ENCODE data around the gene NANOS3. TPM values are rescaled to one million over a fixed set of nuclear protein-coding genes. Genes with fewer than 3 reads are reported as not detected.
A peak's percentile ranks its signal among the peaks of the same experiment; 100 is the strongest.

NANOS3 gene
- total RNA-seq, 2 experiments from 2014 or later, result not detected

DNA sequence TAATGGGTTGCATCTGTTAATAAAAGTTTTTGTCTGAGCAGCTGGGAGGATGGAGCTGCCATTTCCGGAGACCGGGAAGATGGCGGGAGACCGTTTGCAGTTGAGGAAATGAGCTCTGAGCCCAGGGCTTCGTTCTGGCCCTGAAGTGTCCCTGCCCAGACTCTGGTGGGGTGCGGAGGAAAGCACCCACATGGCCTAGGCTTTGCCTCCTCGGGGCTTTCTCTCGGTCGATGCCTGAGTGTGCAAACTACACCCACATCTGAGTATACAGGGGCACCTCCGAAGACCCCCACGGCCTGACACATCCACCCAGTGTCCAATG lies 15.6 kb upstream of the NANOS3 start:
- CTCF ChIA-PET (ENCODE audit: unreplicated experiment), result no interaction called here
- Histone ChIP-seq H2AFZ (ENCODE audit: low read length) (peak overlapping the region; percentile 76; the same call in 1 of the 2 replicates), H3K27ac (ENCODE audit: low read depth, low read length, poor library complexity, severe bottlenecking) (no peak overlapping the region), H3K36me3 (ENCODE audit: insufficient read depth, low read length) (no peaks in the 10 kb centered on the region), H3K4me2 (ENCODE audit: low read length) (peak overlapping the region; percentile 81), H3K79me2 (ENCODE audit: insufficient read depth, low read depth, low read length) (no peaks in the 10 kb centered on the region), H4K20me1 (ENCODE audit: insufficient read depth, low read length) (no peaks in the 10 kb centered on the region), H3K4me1 (ENCODE audit: insufficient read depth, low read length, poor library complexity, severe bottlenecking) (peaks cover 13% of the 10 kb centered on the region), H3K9me2 (ENCODE audit: insufficient read depth, low read length) (no peaks in the 10 kb centered on the region), H3K4me3 (ENCODE audit: low read depth, low read length, poor library complexity, severe bottlenecking) (no peak overlapping the region), H3K9me3 (ENCODE audit: low read length) (no peaks in the 10 kb centered on the region)
- TF ChIP-seq EZH2phosphoT487 (IDR thresholded peaks at IDR 0.05; ENCODE audit: borderline replicate concordance, low read depth, low read length), result no peak
- no TSS peak for BruUV-seq (replicated peaks)
- intact Hi-C loops (cut with micrococcal nuclease; ENCODE audit: unreplicated experiment), result loop anchor here (5.0 kb wide), 1 partner anchor 584 kb away; no protein-coding TSS in a partner anchor
- no peak for DNase-seq (ENCODE audit: low spot score)
- POLR2A ChIA-PET, result interaction anchor here (1.8 kb wide), 1 partner anchor 9 kb away, joined by 7 read pairs; no protein-coding TSS in a partner anchor

DNA sequence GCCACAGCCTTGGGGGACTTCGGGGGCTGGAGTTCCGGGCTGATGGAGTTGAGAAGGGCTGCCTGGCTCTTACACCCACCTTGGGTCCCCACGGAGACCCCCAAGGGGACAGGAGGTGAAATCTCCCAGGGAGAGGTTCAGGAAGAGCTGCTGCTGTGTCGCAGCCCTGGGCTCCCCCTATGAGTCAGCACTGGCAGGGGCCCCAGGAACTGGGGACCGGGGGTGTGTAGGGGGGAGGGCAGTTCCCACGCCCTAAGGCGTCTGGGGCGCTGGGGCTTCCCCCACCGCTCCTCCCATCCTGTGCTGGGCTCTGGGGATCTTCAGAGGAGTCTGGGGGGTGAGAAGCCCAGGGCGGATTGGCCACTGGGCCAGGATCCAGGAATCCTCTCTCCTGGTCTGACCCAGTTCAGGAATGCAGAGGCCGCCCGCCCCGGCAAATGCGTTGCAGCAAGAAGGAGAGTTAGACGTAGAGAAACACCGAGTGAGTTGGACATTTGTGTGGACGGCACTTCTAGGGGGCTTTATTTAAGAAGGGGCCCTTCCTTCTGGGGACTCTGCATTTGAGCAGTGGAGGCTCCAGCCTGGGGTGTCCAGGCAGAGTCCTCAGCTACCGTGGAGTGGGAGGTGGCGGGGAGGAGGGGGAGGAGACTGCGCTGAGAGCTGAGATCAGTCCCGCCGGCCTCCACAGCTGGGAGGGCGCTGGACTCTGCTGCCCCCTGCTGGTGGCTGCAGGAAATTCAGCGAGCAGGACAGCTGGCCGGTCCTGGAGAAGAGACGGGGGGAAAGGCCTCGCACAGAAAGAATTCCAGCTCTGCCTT lies 15.0 kb upstream of the NANOS3 start:
- BruUV-seq (replicated peaks), result no TSS peak
- Histone ChIP-seq H3K9me3 (ENCODE audit: low read length) (no peaks in the 10 kb centered on the region), H3K79me2 (ENCODE audit: insufficient read depth, low read depth, low read length) (no peaks in the 10 kb centered on the region), H3K4me1 (ENCODE audit: insufficient read depth, low read length, poor library complexity, severe bottlenecking) (peaks cover 13% of the 10 kb centered on the region), H3K4me2 (ENCODE audit: low read length) (peak overlapping the region; percentile 81), H3K27ac (ENCODE audit: low read depth, low read length, poor library complexity, severe bottlenecking) (no peak overlapping the region), H4K20me1 (ENCODE audit: insufficient read depth, low read length) (no peaks in the 10 kb centered on the region), H3K4me3 (ENCODE audit: low read depth, low read length, poor library complexity, severe bottlenecking) (peak overlapping the region; percentile 56), H3K9me2 (ENCODE audit: insufficient read depth, low read length) (no peaks in the 10 kb centered on the region), H3K36me3 (ENCODE audit: insufficient read depth, low read length) (no peaks in the 10 kb centered on the region), H2AFZ (ENCODE audit: low read length) (peak overlapping the region; percentile 76)
- TF ChIP-seq, protein P1, sequence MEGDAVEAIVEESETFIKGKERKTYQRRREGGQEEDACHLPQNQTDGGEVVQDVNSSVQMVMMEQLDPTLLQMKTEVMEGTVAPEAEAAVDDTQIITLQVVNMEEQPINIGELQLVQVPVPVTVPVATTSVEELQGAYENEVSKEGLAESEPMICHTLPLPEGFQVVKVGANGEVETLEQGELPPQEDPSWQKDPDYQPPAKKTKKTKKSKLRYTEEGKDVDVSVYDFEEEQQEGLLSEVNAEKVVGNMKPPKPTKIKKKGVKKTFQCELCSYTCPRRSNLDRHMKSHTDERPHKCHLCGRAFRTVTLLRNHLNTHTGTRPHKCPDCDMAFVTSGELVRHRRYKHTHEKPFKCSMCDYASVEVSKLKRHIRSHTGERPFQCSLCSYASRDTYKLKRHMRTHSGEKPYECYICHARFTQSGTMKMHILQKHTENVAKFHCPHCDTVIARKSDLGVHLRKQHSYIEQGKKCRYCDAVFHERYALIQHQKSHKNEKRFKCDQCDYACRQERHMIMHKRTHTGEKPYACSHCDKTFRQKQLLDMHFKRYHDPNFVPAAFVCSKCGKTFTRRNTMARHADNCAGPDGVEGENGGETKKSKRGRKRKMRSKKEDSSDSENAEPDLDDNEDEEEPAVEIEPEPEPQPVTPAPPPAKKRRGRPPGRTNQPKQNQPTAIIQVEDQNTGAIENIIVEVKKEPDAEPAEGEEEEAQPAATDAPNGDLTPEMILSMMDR (conservative IDR thresholded peaks at IDR 0.05; ENCODE audit: low read length), result peak; percentile 86
- no peak for TF ChIP-seq EZH2phosphoT487 (IDR thresholded peaks at IDR 0.05; ENCODE audit: borderline replicate concordance, low read depth, low read length)
- ChIA-PET CTCF (ENCODE audit: unreplicated experiment) (interaction anchor here (0.6 to 1.1 kb wide), 3 partner anchors 78 to 264 kb away, joined by 3 to 4 read pairs (median 3); no protein-coding TSS in a partner anchor), POLR2A (interaction anchor here (0.6 to 1.8 kb wide), 4 partner anchors 9 to 136 kb away, joined by 3 to 7 read pairs (median 4); no protein-coding TSS in a partner anchor)
- intact Hi-C loops (cut with micrococcal nuclease; ENCODE audit: unreplicated experiment), result loop anchor here (1.0 to 5.0 kb wide), 3 partner anchors 77 to 585 kb away; no protein-coding TSS in a partner anchor
- peak; percentile 76 for DNase-seq (ENCODE audit: low spot score)

DNA sequence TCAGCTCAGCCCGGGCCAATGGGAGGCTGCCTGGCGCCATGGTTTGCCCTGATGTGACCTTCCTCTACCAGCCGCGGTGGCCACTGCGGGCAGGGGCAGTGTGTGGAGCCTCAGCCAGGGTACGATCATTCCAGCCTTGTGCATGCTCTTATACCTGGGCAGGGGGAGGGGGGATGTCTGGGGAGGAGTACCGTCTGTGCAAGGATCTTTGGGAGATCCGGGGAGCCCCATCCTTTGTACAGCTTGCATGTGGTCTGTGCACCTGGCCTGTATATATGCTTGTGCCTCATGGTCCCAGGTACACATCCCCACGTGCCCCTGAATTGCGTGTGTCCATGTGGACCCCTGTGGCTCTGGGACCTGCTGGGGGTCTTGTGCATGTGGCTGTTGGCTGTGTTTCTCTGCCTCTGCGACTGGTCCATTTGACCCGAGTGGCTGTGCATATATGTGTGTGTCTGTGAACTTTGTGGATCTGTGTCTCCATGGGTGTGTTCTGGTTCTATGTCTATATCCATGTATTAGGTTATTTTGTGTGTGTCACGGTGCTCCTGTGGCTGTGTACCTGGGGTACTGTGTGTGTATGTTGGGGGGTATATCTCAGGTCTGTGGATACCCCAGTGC lies 12.8 kb upstream of the NANOS3 start:
- Histone ChIP-seq H3K9me3 (ENCODE audit: low read length) (no peaks in the 10 kb centered on the region), H4K20me1 (ENCODE audit: insufficient read depth, low read length) (no peaks in the 10 kb centered on the region), H3K36me3 (ENCODE audit: insufficient read depth, low read length) (no peaks in the 10 kb centered on the region), H2AFZ (ENCODE audit: low read length) (no peak overlapping the region), H3K27ac (ENCODE audit: low read depth, low read length, poor library complexity, severe bottlenecking) (no peak overlapping the region), H3K4me1 (ENCODE audit: insufficient read depth, low read length, poor library complexity, severe bottlenecking) (peaks cover 13% of the 10 kb centered on the region), H3K4me2 (ENCODE audit: low read length) (no peak overlapping the region), H3K4me3 (ENCODE audit: low read depth, low read length, poor library complexity, severe bottlenecking) (no peak overlapping the region), H3K79me2 (ENCODE audit: insufficient read depth, low read depth, low read length) (no peaks in the 10 kb centered on the region), H3K9me2 (ENCODE audit: insufficient read depth, low read length) (no peaks in the 10 kb centered on the region)
- no peak for TF ChIP-seq EZH2phosphoT487 (IDR thresholded peaks at IDR 0.05; ENCODE audit: borderline replicate concordance, low read depth, low read length)
- TF ChIP-seq, protein P1 (conservative IDR thresholded peaks at IDR 0.05; ENCODE audit: low read length), result no peak
- no peak for DNase-seq (ENCODE audit: low spot score)
- no TSS peak for BruUV-seq (replicated peaks)
- intact Hi-C loops (cut with micrococcal nuclease; ENCODE audit: unreplicated experiment), result loop anchor here (5.0 kb wide), 1 partner anchor 587 kb away; no protein-coding TSS in a partner anchor
- ChIA-PET CTCF (ENCODE audit: unreplicated experiment) (no interaction called here), POLR2A (no interaction called here)
